ENCODE results near the gene GALNT11.
"Not testable (repeated sequence)": the region's sequence is repeated elsewhere in the genome, so short reads cannot be mapped to it uniquely, and the experiment has no call there.

The GALNT11 gene

DNA sequence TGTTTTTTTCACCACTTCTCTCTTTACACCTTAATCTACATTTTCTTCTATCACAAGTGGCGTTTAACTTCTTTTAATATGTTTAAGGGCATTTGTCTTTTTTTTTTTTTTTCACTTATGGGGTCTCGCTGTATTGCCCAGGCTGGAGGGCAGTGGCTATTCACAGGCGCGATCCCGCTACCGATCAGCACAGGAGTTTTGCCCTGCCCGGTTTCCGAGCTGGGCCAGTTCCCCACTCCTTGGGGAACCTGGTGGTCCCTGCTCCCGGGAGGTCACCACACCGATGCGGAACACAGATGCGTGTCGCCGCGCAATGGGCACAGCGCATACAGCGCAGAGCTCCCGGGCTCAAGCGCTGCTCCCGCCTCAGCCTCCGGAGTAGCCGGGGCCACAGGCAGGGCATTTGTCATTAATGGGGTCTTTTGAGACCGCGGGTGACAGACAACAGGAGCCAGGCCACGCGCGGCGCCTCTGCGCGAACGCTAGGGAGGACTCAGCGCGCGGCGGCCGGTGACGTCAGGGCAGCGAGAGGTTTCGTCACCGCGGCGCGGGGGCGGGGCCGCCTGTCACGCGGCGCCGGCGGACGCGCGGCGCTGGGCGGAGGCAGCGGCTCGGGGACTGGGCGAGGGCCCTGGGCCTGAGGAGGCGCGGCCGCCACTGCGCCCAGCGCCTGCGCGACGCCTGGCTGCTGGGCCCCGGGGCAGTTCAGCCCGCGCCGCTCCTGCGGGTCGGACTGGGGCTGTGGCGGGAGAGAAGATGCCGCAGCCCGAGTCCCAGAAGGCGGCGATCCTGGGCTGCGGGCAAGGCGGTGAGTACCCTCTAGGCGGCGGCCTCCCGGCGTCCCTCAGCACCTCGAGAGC lies at the start of gene GALNT11:
GALNT11 (plus strand) TSS at position 598 of the 860 bp plus-strand sequence. CDS start 68,554 bp downstream, outside the sequence.
- peak; percentile 86 for DNase-seq (ENCODE audit: low read depth)

DNA sequence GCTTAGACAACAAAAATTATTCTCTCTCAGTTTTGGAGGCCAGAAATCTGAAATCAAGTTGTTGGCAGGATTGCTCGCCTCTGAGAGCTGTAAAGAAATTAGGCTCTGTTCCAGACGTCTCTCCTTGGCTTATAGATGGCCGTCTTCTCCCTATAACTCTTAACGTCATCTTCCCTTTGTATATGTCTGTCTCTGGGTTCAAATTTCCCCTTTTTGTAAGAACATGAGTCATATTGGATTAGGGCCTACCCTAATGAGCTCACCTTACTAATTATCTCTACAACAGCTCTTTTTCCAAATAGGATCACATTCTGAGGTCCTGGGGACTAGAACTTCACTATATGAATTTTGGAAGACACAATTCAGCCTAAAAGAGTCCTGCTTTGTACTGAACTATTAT lies 46.9 kb upstream of the GALNT11 start:
- DNase-seq (ENCODE audit: low read depth) = no peak

DNA sequence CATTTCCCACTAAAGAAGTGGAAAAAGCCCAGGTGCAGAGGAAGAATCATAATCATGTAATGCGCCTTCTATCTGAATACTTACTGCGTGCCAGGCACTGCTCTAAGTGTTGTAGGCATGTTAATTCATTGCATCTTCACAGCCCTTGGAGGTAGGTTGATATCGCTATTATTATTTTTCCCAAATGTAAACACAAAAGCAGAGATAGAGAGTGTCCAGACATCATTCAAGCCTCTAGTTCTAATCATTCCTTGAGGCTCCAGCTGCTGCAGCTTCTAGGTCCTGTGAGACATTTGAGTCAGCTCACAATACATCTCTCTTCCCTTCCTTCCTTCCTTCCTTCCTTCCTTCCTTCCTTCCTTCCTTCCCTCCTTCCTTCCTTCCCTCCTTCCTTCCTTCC lies 44.3 kb upstream of the GALNT11 start:
- no peak for DNase-seq (ENCODE audit: low read depth)

DNA sequence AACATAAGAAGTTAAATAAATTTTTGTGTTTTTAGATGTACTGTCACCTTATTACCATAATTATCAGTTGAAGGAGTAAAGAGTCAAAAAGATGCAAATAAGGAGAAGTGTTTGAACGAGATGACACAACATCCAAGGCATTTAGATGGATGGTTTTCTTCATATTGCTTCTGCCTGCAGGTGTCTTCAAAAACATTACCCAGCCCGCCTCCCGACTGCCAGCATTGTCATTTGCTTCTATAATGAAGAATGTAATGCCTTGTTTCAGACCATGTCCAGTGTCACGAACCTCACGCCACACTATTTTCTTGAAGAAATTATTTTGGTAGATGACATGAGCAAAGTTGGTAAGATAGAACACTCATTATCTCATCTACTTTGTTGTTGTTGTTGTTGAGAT lies 42.7 kb upstream of the GALNT11 start:
- no peak for DNase-seq (ENCODE audit: low read depth)

DNA sequence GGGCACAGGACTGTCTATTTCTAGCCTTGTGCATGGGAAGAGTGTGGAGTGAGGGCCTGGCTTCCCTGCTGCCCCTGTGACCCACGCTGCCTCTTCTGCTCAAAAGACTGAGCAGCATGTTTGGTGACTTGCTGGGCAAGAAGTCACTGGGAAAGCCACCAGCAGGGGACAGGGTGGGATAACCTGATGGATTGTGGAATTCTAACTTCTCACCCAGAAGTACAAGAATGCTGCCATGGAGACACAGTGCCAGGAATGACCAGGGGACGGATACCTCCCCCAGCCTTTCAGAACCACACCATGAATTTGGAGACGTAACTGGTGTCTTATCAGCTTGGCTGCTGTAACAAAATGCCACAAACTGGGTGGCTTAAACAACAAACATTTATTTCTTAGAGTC lies 40.9 kb upstream of the GALNT11 start:
- DNase-seq (ENCODE audit: low read depth) = no peak

DNA sequence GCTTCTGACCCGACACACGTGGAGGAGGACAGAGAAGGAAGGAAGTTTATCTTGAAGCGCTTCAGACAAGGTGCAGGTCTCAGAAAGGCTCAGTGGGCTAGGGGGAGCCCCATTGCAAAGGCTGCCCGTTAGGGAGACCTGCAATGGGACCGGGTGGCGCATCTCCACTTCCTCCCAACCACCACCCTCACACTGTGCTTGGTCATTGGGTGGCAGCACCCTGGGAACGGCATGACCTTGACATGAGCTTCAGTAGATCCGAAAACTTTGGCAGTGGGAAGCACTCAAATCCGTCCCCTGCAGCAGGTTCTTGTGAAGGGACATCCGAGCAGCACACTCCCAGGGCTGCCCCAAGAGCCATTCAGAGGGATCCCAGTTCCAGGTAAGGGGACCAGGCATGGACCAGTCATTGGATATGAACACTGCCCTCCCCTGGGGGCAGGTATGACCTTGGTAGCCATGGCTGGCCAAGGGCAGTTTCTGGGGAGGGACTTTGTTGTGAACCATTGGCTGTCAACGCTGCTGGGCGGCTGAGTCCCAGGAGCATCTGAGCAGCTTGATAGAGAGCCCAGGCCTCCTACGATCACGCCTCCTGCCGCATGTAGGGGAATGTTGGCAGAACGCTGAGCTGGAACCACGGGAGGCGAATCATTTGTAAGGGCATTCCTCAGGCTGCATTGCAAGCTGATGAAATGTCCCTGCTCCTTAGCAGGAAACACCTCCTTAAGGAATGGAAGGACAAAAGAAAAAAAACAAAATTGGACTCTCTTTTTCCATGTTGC lies 37.5 kb upstream of the GALNT11 start:
- DNase-seq (ENCODE audit: low read depth) = peak; percentile 37

DNA sequence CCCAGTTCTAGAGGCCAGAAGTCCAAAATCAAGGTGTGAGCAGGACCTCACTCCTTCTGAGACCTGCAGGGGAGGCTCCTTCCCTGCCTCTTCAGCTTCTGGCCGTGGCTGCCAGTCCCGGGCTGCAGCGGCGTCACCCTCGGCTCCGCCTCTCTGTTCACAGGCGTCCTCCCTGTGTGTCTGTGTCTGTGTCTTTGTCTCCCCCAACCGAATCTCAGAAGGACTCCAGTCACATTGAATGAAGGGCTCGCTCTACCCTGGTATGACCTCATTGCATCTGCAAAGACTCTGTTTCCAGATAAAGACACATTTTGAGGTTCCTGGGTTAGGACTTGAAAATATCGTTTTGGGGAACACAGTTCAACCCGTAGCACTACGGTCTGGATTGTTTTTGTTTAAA lies 33.1 kb upstream of the GALNT11 start:
- peak; percentile 27 for DNase-seq (ENCODE audit: low read depth)

DNA sequence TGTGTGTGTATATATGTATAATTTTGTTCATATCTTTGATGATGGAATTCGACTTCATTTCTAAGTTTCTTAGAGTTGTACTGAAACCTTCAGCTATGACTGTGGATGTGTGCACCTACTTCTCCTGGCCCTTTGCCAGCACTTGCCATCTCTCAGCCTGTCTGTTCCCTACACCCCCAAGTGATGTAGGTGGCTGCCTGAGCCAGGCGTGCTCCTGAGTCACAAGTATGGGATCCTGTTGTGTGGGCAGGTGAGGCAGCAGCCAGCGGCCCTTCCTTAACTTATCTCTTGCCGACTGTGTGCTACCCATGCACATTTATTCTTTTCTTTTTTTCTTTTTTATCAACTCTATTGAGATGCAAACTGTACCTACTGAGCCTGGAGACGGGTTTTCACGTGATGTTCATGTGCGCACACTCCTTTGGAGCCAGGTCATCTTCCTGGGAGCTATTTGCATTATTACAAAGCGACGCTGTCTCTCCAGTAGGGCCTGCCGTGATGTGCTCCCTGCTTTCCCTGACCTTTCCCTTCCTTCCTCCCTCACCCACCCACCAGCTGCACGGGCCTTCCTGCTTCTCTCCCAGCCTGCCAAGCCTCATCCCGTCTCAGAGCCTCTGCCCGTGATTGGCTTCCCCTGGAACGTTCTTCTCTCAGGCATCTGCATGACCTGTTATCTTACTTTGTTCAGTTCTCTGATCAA lies 31.3 kb upstream of the GALNT11 start:
- DNase-seq (ENCODE audit: low read depth) = no peak

DNA sequence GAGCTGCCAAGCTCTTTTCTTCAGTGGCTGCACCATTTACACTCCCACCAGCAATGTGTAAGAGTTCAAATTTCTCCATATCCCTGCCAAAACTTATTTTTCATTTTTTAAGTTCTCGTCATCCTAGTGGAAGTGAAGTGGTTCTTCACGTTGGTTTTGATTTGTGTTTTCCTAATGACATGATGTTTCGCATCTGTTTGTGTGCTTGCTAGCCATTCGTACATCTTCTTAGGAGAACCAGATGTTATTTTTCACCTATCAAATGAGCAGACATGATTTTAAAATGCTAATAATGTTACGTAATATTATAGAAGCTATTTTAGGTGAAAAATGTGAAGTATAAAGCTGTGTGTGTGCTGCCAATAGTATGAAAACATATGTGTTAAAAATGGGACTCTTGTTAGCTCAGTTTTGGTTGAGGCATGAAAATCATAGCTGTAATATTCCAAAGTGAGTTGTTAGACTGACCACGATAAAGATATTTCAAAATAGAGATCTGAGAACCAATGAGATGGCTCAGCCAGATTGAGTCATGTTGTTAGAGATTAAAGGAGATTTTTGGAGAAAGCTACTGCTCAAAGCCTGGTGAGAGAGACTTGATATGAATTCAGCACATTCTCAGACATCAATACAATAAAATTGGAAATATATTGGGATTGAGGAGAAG lies 25.9 kb upstream of the GALNT11 start:
- DNase-seq (ENCODE audit: low read depth) = no peak

DNA sequence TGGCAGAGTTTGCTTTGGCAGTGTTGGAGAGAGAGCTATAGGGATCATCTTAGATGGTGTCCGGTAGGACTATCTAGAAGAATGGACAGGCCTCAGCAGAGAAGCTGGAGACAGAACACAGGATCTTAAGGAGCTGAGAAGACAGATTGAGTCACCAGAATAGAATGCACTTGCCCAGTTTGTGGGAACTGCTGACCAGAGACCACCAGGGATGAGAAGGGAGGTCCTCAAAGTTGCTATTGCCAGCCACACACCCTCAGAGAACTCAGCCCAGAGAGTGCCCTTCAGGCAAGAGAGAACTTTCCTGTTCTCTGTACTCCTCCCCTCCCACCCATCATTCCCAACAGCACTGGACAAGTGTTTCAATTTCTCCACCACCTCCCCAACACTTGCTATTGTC lies 25.3 kb upstream of the GALNT11 start:
- DNase-seq (ENCODE audit: low read depth) = peak; percentile 9

DNA sequence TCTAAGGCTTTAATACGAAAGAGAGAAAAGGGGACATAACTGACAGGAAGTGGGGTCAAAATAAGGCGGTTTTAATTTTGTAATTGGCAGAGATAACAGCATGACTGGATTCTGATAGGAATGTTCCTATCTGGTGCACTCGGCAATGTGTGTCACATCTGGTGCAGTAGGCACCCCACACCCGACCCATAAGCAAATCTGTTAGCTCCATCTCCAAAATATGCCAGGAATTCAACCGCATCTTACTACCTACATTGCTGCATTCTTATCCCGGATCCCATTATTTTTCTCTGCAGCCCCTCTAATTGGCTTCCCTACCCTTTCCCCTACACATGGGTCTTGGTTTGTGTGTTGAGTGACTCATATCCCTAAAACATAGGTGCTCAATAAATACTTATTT lies 19.1 kb upstream of the GALNT11 start:
- peak; percentile 27 for DNase-seq (ENCODE audit: low read depth)

DNA sequence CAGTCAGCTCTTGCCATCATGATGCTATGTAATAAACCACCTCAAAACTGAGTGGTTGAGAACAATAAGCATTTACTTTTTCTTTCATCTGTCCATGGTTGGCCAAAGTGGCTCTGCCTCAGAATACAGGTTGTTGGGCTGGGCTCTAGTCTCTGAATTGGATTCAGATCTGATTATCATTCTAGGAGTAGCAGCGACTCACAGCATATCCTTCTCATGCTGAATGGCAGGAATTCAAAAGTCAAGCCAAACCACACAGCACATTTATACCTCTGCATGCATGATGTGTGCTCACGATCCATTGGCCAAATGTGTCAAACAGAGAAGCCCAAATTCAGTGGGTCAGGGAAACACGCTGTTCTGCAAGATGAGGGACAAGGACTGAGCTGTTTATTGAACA lies 13.6 kb upstream of the GALNT11 start:
- DNase-seq (ENCODE audit: low read depth) = no peak

DNA sequence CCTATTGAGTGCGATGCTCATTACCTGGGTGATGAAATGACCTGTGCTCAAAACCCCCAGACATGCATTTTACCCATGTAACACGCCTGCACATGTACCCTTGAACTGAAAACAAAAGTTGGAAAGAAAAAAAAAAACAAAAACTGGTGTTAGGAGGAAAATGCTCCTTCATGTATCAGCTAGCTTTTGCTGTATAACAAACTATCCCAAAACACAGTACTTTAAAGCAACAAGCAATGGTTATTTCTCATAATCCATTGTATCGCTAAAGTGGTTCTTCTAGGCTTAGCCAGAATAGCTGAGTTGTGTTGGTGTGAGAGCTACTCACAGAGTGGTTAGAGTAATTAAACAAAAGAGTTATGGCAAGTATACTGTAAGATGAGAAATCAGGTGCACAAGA lies 12.2 kb upstream of the GALNT11 start:
- no peak for DNase-seq (ENCODE audit: low read depth)

DNA sequence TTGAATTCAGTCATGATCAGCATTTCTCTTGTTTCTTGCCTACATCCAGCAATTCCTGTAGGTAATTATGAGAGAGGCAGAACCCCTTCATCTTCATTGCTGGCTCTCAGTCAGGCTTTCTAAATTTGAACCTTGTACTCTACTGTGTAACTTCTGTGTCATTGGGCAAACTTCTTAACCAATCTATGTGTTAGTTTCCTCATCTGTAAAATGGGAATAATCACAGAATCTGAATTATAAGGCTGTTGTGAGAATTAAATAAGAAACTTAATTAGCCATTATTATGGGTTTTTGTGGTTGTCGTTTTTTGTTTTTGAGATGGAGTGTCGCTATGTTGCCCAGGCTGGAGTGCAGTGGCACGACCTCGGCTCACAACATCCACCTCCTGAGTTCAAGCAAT lies 11.5 kb upstream of the GALNT11 start:
- no peak for DNase-seq (ENCODE audit: low read depth)

DNA sequence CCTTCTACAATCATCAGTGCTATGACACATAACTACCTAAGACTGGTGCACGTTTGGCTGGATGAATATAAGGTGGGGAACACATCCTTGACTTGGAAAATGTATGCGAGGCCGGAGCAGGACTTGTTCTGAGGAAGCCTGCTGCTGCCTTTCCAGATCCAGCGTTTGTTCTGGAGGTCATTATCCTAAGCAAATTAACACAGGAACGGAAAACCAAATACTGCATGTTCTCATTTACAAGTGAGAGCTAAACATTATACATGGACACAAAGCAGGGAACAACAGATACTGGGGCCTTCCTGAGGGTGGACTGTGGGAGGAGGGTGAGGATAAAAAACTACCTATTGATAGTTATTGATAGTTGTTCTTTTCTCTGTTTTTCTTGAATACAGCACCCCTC lies 10.8 kb upstream of the GALNT11 start:
- DNase-seq (ENCODE audit: low read depth) = no peak

DNA sequence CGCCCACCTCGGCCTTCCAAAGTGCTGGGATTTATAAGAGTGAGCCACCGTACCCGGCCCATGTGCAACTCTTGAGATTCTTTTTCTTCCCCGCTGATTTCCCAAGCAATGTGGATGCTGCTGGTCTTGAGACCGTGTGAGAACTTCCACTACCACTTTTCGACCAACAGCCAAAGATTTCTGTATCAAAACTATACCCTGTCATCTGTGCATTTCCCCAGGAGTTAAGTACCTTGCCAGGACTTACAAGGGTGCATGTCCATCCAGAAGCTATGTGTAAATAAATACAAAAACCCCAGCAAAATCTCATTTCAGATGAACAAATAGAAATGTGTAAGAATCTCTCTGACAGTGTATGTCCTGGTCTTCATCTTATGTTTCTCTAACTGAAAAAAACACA lies 9.9 kb upstream of the GALNT11 start:
- DNase-seq (ENCODE audit: low read depth) = no peak

DNA sequence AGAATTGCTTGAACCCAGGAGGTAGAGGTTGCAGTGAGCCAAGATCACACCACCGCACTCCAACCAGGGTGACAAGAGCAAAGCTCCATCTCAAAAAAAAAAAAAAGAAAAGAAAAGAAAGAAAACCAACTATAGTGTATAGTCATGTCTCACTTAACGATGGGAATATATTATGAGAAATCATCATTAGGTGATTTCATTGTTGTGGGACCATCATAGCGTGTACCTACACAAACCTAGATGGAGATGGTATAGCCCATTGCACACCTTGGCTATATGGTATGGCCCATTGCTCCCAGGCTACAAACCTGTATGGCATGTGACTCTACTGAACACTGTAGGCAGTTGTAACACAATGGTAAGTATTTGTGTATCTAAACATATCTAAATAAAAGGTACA lies 8.5 kb upstream of the GALNT11 start:
- no peak for DNase-seq (ENCODE audit: low read depth)

DNA sequence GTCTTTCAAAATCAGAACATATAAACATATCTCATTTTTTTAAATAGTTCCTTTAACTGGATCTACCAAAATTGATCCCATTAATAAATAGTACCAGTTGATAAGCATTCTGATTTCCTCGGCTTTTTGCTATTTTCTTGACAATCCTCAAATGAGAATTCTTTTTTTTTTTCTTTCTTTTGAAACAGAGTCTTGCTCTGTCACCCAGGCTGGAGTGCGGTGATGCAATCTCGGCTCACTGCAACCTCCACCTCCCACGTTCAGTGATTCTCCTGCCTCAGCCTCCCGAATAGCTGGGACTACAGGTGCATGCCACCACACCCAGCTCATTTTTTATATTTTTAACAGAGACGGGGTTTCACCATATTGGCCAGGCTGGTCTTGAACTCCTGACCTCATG lies 7.8 kb upstream of the GALNT11 start:
- not testable (repeated sequence) for DNase-seq (ENCODE audit: low read depth)

DNA sequence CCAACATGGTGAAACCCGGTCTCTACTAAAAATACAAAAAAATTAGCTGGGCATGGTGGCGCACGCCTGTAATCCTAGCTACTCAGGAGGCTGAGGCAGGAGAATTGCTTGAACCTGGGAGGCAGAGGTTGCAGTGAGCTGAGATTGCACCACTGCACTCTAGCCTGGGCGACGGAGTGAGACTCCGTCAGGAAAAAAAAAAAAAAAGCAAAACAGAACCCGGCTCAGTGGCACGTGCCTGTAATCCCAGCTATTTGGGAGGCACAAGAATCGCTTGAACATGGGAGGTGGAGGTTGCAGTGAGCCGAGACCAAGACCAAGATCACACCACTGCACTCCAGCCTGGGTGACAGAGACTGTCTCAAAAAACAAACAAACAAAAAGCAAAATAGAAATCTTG lies 3.7 kb upstream of the GALNT11 start:
- DNase-seq (ENCODE audit: low read depth) = not testable (repeated sequence)

DNA sequence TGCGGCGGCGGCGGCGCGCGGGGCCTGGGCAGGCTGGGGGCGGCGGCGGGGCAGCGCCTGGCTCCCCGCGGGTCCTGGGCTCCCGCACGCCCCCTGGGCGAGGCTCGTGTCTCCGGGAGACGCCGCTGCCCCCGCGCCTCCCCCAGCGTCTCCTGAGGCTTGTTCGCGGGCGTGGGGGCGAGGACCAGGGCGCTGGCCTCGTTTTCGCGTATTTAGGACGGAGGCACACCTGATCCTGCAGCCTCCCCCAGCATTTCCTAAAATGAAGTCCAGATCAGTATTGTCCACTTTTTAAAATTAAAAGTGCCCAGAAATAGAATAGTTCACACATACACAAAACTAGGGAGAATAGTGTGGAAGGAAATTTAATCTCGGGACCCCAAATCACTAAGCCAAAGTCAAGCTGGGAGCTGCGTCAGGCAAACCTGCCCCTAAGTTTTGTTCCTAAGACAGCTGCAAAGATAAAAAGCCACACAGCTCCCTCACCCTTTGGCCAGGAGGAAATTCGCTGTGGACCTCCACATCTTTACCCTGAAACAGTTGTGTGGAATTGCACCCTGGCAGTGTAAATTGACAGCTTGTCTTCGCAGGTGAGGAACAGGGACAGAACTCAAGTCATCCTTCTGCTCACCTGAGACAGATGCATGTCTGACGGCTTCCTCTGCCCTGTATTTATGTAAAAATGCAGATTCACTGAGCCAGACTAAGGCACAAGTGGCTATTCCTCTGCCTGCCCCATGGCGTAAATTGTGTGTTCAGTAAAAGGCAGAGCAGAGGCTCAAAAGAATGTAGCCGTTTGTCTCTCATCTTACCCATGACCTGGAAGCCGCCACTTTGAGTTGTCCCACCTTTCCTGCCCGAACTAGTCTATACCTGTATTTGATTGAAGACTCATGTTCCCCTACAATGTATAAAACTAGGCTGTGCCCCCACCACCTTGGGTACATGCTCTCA lies 740 bp downstream of the GALNT11 start:
- no peak for DNase-seq (ENCODE audit: low read depth)
